Loucy (cell line): ENCODE measurements around the gene PCDHGA1.

Source experiments
- H2AFZ ChIP-seq: fragments of 200-600 bp; sonication (generic); 2 replicates; pipeline ENCODE4 v1.6.0; 2016; ENCODE audit warnings: antibody characterized with exemption, mild to moderate bottlenecking, low read length, moderate library complexity
- H3F3A ChIP-seq: fragments of 200-600 bp; 2 replicates; pipeline ENCODE4 v1.6.0; 2016; ENCODE audit warnings: antibody characterized with exemption, low read depth, mild to moderate bottlenecking
- H3K27me3 ChIP-seq: fragments of 200-600 bp; sonication (generic); 2 replicates; pipeline ENCODE4 v1.6.1; 2014; ENCODE audit warnings: low read length, mild to moderate bottlenecking; ENCODE audit not compliant: insufficient read depth, poor library complexity, severe bottlenecking
- H3K36me3 ChIP-seq: fragments of 200-600 bp; sonication (generic); 2 replicates; pipeline ENCODE4 v1.6.1; 2016; ENCODE audit warnings: low read length; ENCODE audit not compliant: insufficient read depth
- H3K4me1 ChIP-seq: fragments of 200-600 bp; sonication (generic); 2 replicates; pipeline ENCODE4 v1.5.1; 2014; ENCODE audit warnings: low read length, mild to moderate bottlenecking; ENCODE audit not compliant: insufficient read depth, poor library complexity, severe bottlenecking
- H3K4me2 ChIP-seq: fragments of 200-600 bp; sonication (generic); 2 replicates; pipeline ENCODE4 v1.6.0; 2014; ENCODE audit warnings: antibody characterized with exemption, low read length, low read depth, mild to moderate bottlenecking; ENCODE audit not compliant: poor library complexity, severe bottlenecking
- H3K4me3 ChIP-seq: fragments of 200-600 bp; sonication (generic); 2 replicates; pipeline ENCODE4 v1.5.1; 2014; ENCODE audit warnings: low read length, mild to moderate bottlenecking, mixed read lengths; ENCODE audit not compliant: poor library complexity, severe bottlenecking
- H3K79me2 ChIP-seq: fragments of 200-600 bp; sonication (generic); 2 replicates; pipeline ENCODE4 v1.6.1; 2014; ENCODE audit warnings: low read length; ENCODE audit not compliant: insufficient read depth
- H3K9ac ChIP-seq: fragments of 200-600 bp; sonication (generic); 2 replicates; pipeline ENCODE4 v1.6.0; 2014; ENCODE audit warnings: mild to moderate bottlenecking, low read depth, low read length, moderate library complexity; ENCODE audit not compliant: poor library complexity, severe bottlenecking
- H3K9me2 ChIP-seq: fragments of 200-600 bp; sonication (generic); replicated peaks from 2 replicates; pipeline ENCODE4 v1.6.1; 2016; ENCODE audit warnings: low read depth, low read length, mixed read lengths
- H3K9me3 ChIP-seq: fragments of 200-600 bp; sonication (generic); 2 replicates; pipeline ENCODE4 v1.6.1; 2014; ENCODE audit warnings: mild to moderate bottlenecking, antibody characterized with exemption, low read length, low read depth; ENCODE audit not compliant: insufficient read depth
- H4K20me1 ChIP-seq: fragments of 200-600 bp; sonication (generic); 2 replicates; pipeline ENCODE4 v1.6.0; 2014; ENCODE audit warnings: antibody characterized with exemption, low read length, mild to moderate bottlenecking; ENCODE audit not compliant: insufficient read depth, poor library complexity, severe bottlenecking
- EZH2phosphoT487 ChIP-seq: fragments of 200-600 bp; IDR thresholded peaks from 2 replicates; pipeline ENCODE4 v1.6.1; 2018; ENCODE audit warnings: antibody characterized with exemption, mild to moderate bottlenecking, moderate library complexity, borderline replicate concordance
- TF ChIP-seq, protein P1 (sequence below): fragments of 200-600 bp; sonication (generic); conservative IDR thresholded peaks from 2 replicates; pipeline ENCODE4 v1.5.1; 2014; ENCODE audit warnings: mild to moderate bottlenecking, antibody characterized with exemption, low read length

The PCDHGA1 gene

DNA sequence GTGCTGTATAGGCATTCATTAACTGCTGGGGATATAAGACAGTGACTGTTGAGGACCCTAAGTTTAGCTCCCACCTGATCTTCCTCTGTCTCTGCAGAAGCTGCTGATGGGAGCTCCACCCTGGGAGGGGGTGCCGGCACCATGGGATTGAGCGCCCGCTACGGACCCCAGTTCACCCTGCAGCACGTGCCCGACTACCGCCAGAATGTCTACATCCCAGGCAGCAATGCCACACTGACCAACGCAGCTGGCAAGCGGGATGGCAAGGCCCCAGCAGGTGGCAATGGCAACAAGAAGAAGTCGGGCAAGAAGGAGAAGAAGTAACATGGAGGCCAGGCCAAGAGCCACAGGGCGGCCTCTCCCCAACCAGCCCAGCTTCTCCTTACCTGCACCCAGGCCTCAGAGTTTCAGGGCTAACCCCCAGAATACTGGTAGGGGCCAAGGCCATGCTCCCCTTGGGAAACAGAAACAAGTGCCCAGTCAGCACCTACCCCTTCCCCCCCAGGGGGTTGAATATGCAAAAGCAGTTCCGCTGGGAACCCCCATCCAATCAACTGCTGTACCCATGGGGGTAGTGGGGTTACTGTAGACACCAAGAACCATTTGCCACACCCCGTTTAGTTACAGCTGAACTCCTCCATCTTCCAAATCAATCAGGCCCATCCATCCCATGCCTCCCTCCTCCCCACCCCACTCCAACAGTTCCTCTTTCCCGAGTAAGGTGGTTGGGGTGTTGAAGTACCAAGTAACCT, 180.7 kb downstream of the PCDHGA1 start:
- no peaks in the 10 kb centered on the region for H3K4me1 ChIP-seq
- no peaks in the 10 kb centered on the region for H4K20me1 ChIP-seq
- no peak overlapping the region for H3K4me3 ChIP-seq
- H3K4me2 ChIP-seq, result no peak overlapping the region
- H3K9ac ChIP-seq, result no peak overlapping the region
- no peaks in the 10 kb centered on the region for H3K27me3 ChIP-seq
- H2AFZ ChIP-seq, result no peak overlapping the region
- peaks cover 35% of the 10 kb centered on the region; the same call in 1 of the 2 replicates for H3K36me3 ChIP-seq
- H3F3A ChIP-seq, result no peaks in the 10 kb centered on the region
- no peaks in the 10 kb centered on the region for H3K79me2 ChIP-seq
- H3K9me2 ChIP-seq, result no peaks in the 10 kb centered on the region
- H3K9me3 ChIP-seq, result no peaks in the 10 kb centered on the region
- TF ChIP-seq, protein P1, sequence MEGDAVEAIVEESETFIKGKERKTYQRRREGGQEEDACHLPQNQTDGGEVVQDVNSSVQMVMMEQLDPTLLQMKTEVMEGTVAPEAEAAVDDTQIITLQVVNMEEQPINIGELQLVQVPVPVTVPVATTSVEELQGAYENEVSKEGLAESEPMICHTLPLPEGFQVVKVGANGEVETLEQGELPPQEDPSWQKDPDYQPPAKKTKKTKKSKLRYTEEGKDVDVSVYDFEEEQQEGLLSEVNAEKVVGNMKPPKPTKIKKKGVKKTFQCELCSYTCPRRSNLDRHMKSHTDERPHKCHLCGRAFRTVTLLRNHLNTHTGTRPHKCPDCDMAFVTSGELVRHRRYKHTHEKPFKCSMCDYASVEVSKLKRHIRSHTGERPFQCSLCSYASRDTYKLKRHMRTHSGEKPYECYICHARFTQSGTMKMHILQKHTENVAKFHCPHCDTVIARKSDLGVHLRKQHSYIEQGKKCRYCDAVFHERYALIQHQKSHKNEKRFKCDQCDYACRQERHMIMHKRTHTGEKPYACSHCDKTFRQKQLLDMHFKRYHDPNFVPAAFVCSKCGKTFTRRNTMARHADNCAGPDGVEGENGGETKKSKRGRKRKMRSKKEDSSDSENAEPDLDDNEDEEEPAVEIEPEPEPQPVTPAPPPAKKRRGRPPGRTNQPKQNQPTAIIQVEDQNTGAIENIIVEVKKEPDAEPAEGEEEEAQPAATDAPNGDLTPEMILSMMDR, result no peak
- no peak for TF ChIP-seq EZH2phosphoT487

DNA sequence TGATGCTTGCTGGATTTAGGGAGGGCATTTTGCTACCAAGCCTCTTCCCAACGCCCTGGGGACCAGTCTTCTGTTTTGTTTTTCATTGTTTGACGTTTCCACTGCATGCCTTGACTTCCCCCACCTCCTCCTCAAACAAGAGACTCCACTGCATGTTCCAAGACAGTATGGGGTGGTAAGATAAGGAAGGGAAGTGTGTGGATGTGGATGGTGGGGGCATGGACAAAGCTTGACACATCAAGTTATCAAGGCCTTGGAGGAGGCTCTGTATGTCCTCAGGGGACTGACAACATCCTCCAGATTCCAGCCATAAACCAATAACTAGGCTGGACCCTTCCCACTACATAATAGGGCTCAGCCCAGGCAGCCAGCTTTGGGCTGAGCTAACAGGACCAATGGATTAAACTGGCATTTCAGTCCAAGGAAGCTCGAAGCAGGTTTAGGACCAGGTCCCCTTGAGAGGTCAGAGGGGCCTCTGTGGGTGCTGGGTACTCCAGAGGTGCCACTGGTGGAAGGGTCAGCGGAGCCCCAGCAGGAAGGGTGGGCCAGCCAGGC, 181.5 kb downstream of the PCDHGA1 start:
- TF ChIP-seq, protein P1, result no peak
- no peak for TF ChIP-seq EZH2phosphoT487
- no peaks in the 10 kb centered on the region for H3F3A ChIP-seq

DNA sequence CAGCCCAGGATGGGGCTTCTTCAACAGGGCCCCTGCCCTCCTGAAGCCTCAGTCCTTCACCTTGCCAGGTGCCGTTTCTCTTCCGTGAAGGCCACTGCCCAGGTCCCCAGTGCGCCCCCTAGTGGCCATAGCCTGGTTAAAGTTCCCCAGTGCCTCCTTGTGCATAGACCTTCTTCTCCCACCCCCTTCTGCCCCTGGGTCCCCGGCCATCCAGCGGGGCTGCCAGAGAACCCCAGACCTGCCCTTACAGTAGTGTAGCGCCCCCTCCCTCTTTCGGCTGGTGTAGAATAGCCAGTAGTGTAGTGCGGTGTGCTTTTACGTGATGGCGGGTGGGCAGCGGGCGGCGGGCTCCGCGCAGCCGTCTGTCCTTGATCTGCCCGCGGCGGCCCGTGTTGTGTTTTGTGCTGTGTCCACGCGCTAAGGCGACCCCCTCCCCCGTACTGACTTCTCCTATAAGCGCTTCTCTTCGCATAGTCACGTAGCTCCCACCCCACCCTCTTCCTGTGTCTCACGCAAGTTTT, 182.1 kb downstream of the PCDHGA1 start:
- Histone ChIP-seq H3K4me2 (no peak overlapping the region), H3K4me3 (no peak overlapping the region), H3K9ac (no peak overlapping the region), H3K27me3 (no peaks in the 10 kb centered on the region), H3K9me3 (no peaks in the 10 kb centered on the region), H4K20me1 (no peaks in the 10 kb centered on the region), H2AFZ (no peak overlapping the region), H3F3A (no peaks in the 10 kb centered on the region), H3K79me2 (no peaks in the 10 kb centered on the region), H3K4me1 (no peaks in the 10 kb centered on the region), H3K9me2 (no peaks in the 10 kb centered on the region), H3K36me3 (peaks cover 49% of the 10 kb centered on the region; the same call in 1 of the 2 replicates)
- TF ChIP-seq, protein P1, result peak; percentile 84
- no peak for TF ChIP-seq EZH2phosphoT487

More for the DNA sequence above, 181.5 kb downstream of the PCDHGA1 start:
- Histone ChIP-seq H3K4me3 (no peak overlapping the region), H3K27me3 (no peaks in the 10 kb centered on the region), H3K9me2 (no peaks in the 10 kb centered on the region), H3K9me3 (no peaks in the 10 kb centered on the region), H3K36me3 (peaks cover 43% of the 10 kb centered on the region; the same call in 1 of the 2 replicates), H3K79me2 (no peaks in the 10 kb centered on the region), H3K4me2 (no peak overlapping the region), H4K20me1 (no peaks in the 10 kb centered on the region), H3K9ac (no peak overlapping the region), H2AFZ (no peak overlapping the region), H3K4me1 (no peaks in the 10 kb centered on the region)
